ENCODE data around the gene ZAP70.

The ZAP70 gene

DNA sequence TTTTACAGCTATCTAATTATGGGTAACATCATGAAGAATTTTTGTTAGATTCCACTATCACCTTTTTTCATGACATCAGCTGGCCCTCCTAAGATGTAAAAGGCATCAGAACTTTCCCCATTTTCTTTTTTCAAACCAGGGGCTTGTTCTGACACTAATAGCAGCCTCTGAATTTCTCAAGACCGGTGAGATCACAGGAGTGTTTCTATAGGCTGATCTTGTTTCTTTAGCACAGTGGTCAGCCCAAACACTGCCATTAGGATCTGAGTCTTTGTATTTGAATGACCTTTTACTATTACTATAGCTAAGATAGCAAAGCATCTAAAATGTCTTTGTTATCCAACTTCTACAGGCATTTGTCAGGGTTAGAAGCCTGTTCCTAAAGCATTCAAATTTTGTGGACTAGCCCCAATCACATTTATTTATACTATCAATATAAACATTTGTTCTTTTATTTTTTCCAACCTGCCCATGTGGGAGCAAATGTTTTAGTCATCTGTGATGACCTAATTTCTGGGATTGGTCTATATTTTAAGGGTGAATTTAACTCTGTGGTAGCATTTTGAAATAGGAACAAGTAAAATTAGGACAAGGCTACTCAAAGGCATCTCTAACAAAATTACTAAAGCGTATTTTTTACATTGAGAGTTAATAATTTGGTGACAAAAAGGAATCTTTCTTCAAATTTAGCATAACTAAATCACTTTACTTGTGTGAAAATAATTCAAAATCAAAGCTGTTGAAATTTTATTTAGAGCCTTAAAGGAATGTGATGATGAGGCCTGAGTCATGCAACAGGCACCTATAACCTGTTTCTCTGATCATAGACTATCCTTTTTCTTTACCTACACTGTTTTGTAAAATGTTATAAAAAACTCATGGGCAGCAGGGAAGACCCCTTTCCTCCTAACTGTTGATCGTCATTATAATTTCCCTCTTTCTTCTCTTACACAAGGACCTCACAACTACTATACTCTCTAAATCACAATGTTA is 39.3 kb downstream of the ZAP70 start:
- no peak for DNase-seq (ENCODE audit: low spot score)

DNA sequence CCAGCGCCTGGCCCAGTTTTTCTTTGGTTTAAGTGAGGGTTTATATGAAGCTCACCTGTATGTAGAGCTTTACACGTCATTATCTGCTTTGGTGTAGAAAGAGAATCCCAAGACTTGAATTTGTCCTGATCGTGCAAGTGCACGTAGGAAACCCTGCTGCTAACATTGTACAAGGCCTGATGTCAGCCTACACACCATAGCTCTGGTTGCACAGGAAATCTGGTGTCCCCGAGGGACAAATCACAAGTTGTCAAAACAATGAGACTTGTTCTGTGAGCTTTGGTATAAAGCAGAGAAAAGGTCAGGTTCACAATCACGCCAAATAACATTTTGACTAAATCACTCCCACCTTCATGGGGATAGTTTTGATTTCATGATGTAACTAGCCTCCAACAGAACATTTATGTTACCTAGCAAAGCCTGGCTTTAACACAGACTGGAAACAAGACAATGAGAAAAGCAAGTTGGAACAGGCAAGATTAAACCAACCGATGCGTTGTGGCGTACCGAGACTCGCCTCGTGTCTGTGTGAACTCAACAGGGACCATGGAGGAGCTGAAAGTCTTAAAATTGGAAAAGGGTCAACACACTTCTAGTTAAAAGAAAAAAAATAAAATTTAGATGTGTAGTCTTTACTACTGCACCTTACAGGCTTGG is 41.4 kb downstream of the ZAP70 start:
- DNase-seq (ENCODE audit: low spot score): no peak

DNA sequence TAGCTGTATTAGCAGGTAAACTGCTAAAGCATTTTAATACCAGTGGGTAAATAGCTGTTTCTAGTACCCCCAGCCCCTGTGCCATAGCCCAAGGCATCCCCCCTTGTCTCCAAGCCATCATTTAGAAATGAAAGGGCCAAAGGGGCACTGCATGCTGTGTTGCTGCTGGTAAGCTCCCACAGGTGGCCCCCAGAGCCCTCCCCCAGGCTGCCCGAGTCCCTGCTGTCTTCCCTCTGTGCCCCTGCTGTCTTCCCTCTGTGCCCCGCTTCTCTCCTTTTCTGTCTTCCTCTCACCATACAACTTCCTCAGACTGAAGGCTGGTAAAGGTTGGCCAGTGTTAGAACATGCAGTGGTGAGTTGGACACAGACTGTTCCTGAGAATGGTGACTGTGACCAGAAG is 42.1 kb downstream of the ZAP70 start:
- no peak for DNase-seq (ENCODE audit: low spot score)

DNA sequence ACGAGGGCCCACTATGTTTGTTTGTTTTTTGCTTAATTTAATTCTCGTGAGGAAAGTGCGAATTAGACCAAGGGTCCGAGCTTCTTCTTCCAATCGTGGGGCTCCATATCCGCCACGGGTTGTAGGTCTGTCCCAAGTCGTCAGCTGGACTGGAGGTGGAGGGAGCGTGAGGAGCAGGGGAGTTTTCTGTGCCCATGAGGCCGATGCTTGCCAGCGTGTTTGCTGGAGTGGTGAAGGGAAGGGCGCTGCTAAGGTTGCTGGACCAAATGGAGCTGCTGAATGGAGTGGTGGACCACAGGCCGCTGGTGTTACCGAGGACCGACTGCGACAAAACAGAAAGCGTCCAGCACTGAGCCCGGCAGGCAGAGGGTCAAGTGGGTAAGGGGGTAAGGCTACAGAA is 43.7 kb downstream of the ZAP70 start:
- no peak for DNase-seq (ENCODE audit: low spot score)

DNA sequence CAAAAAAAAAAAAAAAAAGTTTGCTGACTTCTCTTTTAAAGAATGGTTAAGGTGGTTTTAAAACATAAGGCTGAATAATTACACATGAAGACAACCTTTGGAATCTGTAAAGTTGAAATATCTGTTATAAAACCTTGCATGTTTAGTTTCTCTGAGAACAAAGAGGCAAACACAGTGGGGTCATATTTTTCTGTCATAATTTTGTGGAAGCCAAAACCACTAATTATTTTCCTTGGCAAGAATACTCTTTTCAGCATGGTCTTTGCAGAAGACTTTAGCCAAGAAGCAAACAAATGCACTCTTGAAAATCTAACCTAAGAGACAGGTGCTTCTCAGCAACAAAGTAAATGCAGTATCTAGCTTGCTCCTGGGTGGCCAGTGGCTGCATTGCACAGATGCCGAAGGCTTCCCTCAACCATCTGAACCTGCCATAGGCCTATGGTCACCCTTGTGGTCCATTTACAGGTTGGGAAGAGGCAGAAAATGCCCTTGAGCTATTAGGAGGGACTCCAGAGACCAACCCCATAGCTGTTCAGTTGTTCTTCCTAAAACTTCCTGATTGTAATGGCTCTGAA is 44.8 kb downstream of the ZAP70 start:
- no peak for DNase-seq (ENCODE audit: low spot score)

DNA sequence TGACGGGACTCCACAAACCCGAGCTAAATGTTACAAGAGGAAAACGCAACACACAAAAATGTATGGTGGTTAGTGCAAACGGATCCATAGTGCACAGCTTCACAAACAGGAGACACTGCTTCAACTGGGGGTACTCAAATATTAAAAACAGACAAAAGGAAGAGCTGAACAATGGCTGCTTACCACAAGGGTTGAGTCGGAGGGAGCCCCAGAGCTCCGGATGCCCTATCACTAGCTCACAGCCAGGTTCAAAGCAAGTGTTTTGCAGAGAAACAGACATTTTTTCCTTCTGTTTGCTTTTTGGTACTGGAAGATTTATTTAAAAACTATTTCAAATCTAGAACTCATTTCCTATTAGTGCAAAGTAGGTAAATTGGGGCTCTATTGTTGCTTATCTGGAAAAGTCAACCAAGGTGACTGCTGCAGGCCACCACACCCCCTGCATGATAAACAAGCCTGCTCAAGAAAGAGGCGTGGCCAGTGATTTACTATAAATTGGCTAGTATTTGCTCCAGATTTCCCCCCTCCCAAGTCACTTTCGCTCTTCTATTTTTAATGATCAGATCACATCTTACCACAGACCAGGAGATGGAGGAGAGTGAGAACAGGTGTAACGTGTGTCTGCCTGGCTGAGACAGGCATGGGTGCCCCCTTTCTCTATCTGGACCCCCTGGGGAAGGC is 46.5 kb downstream of the ZAP70 start:
- DNase-seq (ENCODE audit: low spot score): no peak

DNA sequence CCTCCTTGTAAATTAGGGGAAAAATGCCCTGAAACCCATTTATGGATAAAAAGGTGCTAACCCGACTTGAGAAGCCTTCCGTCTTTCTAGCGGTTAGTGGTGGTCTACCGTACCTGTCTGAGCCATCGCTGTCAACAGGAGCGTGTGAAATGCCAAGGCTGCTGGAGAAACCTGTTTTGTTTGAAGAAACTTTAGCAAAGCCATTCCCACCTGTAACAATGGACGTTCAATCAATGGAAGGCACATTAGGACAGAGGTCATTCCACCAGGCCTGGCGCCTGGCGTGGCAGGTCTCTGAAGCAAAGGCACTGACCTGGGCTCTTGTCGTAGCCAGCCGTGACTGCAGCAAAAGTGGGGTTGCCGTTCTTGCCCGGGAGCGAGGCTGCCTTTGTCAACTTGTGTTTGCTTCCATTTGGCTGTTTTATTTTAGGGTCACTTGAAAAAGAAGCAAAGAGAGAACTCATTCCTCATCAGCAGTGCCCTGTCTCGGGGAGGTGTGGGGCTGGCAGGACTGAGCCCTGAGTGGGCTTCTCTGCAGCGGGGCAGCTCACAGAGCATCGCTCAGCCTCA is 47.2 kb downstream of the ZAP70 start:
- DNase-seq (ENCODE audit: low spot score): no peak

DNA sequence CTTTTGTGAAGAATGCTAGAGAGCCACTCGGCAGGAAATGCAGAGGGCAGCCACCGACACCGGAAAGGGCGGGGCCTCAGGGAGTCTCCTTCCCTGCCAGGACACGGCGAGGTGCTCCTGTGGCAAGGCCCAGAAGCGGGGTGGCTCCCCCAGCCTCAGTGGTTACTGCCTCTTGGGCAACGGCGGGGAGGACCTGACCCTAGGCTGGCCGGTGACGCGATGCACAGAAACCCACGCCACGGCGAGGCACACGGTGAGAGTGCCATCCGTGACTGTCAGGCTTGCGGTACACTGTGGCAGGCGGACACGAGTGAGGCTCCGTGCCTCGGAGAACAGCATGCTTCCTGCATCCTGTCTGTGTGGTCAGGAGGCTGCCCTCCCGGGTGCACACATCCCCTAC is 47.8 kb downstream of the ZAP70 start:
- DNase-seq (ENCODE audit: low spot score): no peak

DNA sequence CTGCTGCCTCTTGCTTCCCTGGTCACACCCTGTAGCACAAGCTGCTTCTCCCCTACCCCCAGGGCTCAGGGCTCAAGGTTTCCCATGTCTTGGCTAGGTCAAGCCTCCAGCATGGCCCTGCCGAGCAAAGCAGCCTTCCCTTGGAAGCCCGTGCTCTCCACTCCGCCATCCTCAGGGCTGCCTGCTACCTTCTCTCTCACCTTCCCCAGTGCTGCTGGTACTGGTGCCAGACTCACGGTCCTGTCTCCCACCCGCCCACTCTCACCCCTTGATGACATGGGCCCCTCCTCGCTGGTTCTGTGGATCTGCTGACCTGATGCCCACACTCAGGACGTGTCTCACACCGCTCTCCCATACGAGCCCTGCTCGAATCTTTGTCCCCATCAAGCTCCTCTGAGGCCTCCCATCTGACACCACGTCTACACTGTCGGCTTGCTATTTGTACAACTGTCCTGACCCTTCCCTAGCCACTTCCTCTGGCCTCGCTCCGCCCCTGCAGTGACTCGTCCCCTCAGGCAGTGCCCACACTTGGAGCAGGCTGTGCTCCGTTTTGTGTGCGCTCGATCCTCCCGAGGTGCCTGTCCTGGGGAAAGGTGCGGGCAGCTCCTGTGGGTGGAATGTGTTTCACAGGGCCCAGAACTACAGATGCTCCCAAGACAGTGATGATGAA is 49.9 kb downstream of the ZAP70 start:
- no peak for DNase-seq (ENCODE audit: low spot score)

DNA sequence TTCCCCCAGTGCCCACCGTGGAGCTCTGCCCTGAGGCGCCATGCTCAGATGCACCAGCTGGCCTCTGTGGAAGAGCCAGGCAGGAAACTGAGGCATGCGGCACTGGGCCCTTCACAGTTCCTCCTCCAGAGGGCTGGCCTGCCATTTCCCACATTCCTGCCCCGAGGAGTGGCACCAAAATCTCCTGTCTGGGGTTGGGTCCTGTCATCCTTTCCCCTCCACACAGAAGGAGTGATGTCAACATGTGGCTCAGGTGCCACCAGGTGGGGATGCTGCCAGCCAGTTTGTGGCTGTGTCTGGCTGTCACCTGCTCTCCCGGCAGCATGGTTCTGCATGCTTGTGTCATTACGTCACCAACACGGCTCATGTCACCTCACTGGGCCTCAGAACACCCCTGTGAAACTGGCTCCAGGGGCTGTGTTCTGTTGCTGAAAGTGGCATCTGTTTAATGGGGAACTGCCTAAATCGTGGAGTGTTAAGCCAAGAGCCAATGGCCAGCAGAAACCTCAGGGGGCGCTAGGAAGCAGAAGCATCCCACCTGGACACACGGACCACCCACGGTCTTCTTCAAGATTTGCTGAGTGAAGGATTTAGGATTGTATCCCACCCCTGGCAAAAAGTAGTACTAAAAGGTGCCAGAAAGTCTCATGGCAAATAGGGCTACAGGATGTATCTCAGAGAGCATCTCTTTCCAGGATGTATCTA is 51.3 kb downstream of the ZAP70 start:
- no peak for DNase-seq (ENCODE audit: low spot score)

DNA sequence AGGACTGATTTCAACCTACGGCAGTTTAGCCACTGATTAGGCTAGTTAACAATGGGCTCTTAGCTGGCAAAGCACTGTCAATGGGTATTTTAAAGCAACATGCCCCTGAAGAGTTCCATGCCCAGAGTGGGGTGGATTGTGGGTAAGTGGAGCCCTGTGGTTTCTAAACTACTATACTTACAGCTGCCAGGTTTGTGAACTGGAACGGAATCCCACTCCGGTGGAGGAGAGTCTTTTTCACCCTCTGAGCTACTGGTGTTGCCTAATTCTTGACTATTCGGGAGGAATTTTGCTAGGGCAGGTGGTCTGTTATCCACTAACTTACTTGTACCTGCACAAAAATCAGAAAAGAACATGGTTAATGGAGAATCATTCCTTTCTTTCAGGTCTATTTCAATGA is 52.6 kb downstream of the ZAP70 start:
- no peak for DNase-seq (ENCODE audit: low spot score)

DNA sequence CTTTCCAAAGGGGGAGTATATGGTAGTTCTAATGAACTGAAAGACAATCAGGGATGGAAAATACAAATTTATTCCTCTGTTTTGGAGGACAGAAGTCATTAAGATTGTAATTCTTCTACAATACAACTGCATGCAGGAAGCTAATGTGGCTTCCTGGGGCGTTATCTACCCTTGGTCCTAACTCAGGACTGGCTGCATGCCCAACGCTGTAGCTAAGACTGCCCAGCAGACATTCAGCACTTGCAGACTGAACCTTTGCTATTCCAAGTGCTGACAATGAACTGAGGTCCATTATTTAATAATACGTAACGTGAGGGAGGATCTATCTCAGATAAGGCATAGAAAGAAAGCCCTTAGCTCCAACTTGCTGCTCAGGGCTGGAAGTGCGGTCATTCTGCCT is 53.2 kb downstream of the ZAP70 start:
- DNase-seq (ENCODE audit: low spot score): no peak

DNA sequence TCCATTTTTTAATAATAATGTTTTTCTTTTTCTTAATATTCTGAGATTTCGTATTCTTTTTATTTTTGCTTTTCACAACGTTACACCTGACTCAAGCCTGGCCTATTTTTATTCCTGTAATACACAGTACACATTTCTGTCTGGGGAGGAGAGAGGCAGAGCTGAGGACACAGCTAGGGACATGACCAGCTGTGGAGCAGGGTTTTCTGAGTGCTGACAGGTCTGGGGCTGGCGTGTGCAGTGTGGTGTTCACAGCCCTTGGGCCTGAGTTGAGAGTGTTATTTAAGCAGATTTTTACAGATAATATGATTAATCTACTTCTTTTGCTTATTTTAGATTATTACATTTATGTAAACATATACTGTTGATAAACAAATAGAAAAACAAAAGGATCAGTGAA is 55.9 kb downstream of the ZAP70 start:
- no peak for DNase-seq (ENCODE audit: low spot score)

DNA sequence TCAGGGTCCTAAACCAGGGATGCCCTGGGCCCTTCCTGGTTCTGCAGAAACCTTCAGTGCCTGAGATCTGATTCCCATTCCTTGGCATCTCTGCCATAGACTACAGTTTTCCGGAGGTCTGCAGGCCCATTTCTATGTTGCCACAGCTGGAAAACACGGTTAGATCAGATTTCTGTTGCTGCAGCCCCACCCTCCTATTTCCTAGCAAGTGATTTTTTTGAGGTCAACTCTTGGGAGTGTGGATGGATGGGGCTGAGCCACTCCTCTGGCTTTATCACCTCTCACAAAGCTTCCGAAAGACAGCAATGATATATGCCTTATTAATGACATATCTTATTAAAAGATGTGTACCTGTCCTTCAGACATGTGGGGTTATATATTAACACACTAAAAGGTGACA is 56.3 kb downstream of the ZAP70 start:
- no peak for DNase-seq (ENCODE audit: low spot score)

DNA sequence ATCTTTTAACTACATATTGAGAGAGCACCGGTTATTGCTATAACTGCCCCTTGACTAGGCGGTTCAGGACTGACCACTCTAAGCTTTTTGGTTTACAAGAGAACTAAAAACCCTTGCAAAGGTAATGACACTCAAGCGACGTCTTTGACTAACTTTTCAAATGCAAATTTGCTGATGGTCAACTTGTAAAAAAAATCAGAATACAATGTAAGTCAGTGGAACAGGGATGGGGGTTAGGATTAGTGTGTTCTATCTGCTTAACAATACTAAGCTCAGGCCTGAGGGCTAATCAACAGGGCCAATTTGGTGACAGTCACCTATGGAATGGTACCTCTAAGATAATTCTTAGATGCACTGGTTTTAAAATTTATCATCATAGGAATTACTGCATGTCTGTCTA is 57.1 kb downstream of the ZAP70 start:
- DNase-seq (ENCODE audit: low spot score): no peak

DNA sequence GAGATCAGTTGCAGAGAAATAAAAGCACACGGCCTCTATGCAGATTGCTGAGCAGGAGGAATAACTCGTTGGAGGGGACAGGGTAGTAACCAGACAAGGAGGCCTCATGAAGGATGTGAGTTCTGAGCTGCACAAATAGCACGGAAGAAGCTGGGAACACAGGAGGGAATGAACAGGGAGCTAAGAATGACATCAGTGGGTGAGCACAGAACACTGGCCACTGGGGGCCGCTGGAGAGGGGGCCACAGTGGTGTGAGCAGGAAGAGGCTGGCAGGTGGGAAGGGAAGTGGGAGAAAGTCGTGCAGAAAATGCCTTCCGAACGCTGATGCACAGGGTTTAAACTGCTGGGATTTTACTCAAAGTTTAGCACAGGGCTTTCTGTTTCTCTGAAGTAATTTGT is 61.0 kb downstream of the ZAP70 start:
- DNase-seq (ENCODE audit: low spot score): peak; percentile 15

DNA sequence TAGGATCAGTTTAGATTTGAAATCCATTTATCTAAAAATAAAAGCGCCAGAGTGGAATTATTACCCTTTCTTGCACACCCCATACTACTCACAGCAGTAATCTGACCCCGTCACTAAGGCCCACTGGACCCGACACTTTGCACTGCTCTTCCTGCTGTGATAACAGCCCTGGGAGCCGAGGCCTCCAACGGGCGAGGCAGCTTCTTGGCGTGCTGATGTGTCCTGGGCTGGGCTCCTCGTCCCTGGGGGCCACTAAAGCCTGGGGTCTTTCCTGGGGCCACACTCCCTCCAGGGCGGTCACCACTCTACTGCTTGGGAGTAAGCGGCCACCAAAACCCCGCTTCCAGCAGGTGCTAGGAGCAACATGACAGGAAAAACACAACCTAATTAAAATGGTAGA is 61.7 kb downstream of the ZAP70 start:
- DNase-seq (ENCODE audit: low spot score): no peak

DNA sequence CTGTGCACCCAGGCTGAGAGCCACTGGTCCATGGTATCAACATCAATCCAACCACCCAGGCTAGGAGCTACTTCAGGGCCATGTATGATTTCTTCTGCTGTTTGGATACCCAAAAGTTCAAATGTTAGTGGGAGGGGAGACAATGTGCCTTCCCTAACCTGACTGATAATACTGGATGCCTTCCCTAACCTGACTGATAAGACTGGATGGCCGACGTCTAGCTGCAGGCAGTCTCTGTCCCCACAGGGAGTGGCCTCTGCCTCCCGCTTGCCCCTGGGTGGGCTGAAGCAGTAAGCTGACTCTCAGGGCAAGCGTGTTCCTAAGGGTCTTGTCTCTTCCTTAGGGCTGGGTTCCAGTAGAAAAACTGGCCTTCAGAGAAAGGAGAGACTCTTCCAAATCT is 65.8 kb downstream of the ZAP70 start:
- DNase-seq (ENCODE audit: low spot score): no peak

DNA sequence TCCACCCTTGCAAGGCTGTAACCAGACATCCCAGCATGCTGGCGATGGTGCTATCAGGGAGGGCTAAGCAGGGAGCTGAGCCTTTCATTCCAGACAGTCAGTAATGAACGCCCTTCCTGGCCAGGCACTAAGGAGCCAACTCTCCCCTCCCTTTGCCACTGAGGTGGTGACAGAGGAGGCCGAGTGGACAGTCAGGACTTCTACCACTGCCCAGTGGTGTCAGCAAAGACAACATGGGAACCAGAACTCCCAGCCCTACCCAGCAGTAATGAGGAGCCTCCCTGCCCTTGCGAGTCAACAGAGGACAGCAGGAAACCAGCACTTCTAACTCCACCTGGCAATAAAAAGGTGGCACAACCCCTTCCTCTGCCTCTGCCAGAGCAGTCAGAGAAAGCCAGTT is 68.6 kb downstream of the ZAP70 start:
- DNase-seq (ENCODE audit: low spot score): no peak

DNA sequence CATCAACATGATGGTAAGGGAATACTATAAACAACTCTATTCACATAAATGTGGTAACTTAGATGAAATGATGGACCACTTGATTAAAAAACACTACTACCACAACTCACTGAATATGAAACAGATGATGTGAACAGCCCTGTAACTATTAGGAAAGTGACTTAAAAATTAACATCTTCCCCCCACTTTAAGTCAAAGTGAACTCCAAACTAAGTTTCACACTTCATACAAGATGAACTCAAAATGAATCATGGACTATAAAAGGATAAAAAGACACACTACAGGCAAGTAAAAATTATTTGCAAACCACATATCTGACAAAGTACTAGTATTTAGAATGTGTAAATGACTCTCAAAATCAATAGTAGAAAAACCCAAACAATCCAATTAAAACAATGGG is 71.6 kb downstream of the ZAP70 start:
- no peak for DNase-seq (ENCODE audit: low spot score)

DNA sequence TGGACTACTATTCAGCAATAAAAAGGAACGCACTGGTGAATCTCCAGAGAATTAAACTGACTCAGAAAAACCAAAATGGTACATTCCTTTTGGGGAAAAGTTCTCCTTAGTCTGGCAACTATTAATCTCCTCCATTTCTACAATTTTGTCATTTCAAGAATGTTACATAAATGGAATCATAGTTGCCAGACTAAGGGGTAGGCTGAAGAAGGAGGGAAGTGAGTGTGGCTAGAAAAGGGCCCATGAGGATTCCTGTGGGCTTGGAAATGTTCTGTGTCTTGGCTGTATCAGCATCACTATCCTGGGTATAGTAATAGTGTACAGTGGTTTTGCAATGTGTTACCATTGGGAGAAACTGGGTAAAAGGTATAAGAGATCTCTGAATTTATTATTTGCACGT is 72.4 kb downstream of the ZAP70 start:
- no peak for DNase-seq (ENCODE audit: low spot score)
